Fibroblast of lung (primary cell): Measurements from ENCODE around the gene FBXO47. TPM values are rescaled to one million over a fixed set of nuclear protein-coding genes. Genes with fewer than 3 reads are reported as not detected.
A peak's percentile ranks its signal among the peaks of the same experiment; 100 is the strongest.
"Not testable (repeated sequence)": the region's sequence is repeated elsewhere in the genome, so short reads cannot be mapped to it uniquely, and the experiment has no call there.

Experiments used
- DNase-seq, 2 donors: peaks; one replicate each; pipeline versions ENCODE4 v3.0.0 to v3.0.0-alpha.2; 2010; ENCODE audit warnings: low read depth in 2 of 2
- H2AFZ ChIP-seq: 2 replicates; pipeline ENCODE4 v1.5.1; 2012; ENCODE audit warnings: low read length, control low read depth, inconsistent platforms
- H3K27ac ChIP-seq: 2 replicates; pipeline ENCODE4 v1.5.1; 2011; ENCODE audit warnings: low read length, control low read depth; ENCODE audit not compliant: insufficient read depth
- H3K27me3 ChIP-seq: 2 replicates; pipeline ENCODE4 v1.5.1; 2011; ENCODE audit warnings: mild to moderate bottlenecking, low read length; ENCODE audit not compliant: control insufficient read depth, insufficient read depth
- H3K36me3 ChIP-seq: 2 replicates; pipeline ENCODE4 v1.5.1; 2011; ENCODE audit warnings: low read length; ENCODE audit not compliant: control insufficient read depth, insufficient read depth
- H3K4me1 ChIP-seq: 2 replicates; pipeline ENCODE4 v1.5.1; 2011; ENCODE audit warnings: low read length; ENCODE audit not compliant: control insufficient read depth, insufficient read depth; ENCODE audit errors: extremely low read depth
- H3K4me2 ChIP-seq: 2 replicates; pipeline ENCODE4 v1.5.1; 2011; ENCODE audit warnings: low read length, control low read depth; ENCODE audit not compliant: insufficient read depth; ENCODE audit errors: extremely low read depth
- H3K4me3 ChIP-seq, 4 experiments: fragments of 200-600 bp in 1 of 4; sonication (generic) in 1 of 4; replicated peaks in 1 of 4; 2 replicates each; pipeline ENCODE4 v1.5.1; 2011 to 2016; ENCODE audit warnings: low read length in 4 of 4, low read depth in 3 of 4, mild to moderate bottlenecking in 3 of 4, control low read depth in 2 of 4, inconsistent platforms in 1 of 4, mixed read lengths in 1 of 4; ENCODE audit not compliant: insufficient read depth in 1 of 4; ENCODE audit errors: control extremely low read depth in 1 of 4
- H3K79me2 ChIP-seq: 2 replicates; pipeline ENCODE4 v1.5.1; 2012; ENCODE audit warnings: mild to moderate bottlenecking, low read length, inconsistent platforms; ENCODE audit not compliant: control insufficient read depth, insufficient read depth
- H3K9ac ChIP-seq: 2 replicates; pipeline ENCODE4 v1.5.1; 2011; ENCODE audit warnings: mild to moderate bottlenecking, low read length, control low read depth; ENCODE audit not compliant: insufficient read depth
- H3K9me3 ChIP-seq: 2 replicates; pipeline ENCODE4 v1.5.1; 2012; ENCODE audit warnings: low read depth, low read length; ENCODE audit not compliant: control insufficient read depth, insufficient read depth
- H4K20me1 ChIP-seq: 2 replicates; pipeline ENCODE4 v1.5.1; 2011; ENCODE audit warnings: low read length; ENCODE audit not compliant: control insufficient read depth, insufficient read depth; ENCODE audit errors: extremely low read depth
- EZH2 ChIP-seq: IDR thresholded peaks from 2 replicates; pipeline ENCODE4 v1.5.1; 2012; ENCODE audit warnings: low read length, control low read depth, mild to moderate bottlenecking; ENCODE audit errors: missing control alignments
- polyA plus RNA-seq, 2 donors: library from polyadenylated mRNA; depleted of rRNA in 1 of 2; stranded (reverse) in 1 of 2; unstranded in 1 of 2; fragments of >200 nt; gene quantifications; 2 replicates each; pipeline ENCODE4 v1.2.1, GENCODE V29; 2011 to 2012; ENCODE audit warnings: missing spikeins in 1 of 2
- total RNA-seq: library from RNA; depleted of rRNA; stranded (reverse); fragments of >200 nt; gene quantifications from 2 replicates; pipeline ENCODE4 v1.2.1, GENCODE V29; 2014
- TF ChIP-seq, protein P1 (sequence below), 2 donors: IDR thresholded peaks in 1 of 2; conservative IDR thresholded peaks in 1 of 2; 1 replicate in 1 of 2; 2 replicates in 1 of 2; pipeline ENCODE4 v1.5.1; 2011 to 2012; ENCODE audit warnings: low read length in 2 of 2, control low read depth in 1 of 2, inconsistent platforms in 1 of 2, low read depth in 1 of 2, mild to moderate bottlenecking in 1 of 2

The FBXO47 gene
- total and polyA plus RNA-seq, 2 donors (not counting 1 experiment from before 2014, with no cell fraction given): 0.05 to 0.17 TPM

DNA sequence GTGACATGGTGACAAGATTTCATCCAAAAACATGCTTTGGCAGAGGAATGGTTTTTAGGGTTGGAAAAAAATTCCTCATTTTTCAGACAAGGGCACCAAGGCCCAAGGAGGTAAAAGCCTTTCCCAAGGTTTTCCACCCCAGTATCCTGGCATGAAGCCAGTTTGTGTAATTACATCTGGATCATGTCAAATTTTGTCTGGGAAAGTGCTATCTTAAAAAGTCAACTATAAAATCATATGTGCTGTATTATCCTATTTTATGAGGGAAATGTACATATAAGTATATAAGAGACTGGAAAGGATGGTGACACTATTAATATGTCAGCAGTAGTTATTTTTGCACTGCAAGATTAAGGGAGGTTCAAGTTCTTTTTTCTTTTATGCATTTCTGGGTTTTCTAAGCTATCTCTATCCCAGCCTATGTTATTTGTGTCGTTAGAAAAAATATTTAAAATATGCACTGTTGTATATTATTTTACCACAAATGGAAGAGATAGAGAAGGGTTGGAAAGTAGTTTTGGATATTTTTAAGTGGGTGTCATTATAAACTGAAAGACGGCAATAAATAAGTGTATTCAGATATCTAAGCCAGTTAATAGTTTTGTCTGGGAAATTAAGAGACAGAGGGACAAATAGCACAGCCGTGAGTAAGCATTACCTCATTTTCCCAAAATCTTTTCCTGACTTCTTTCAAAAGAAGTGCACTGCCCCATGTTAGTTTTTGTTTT lies 13.5 kb upstream of the FBXO47 start:
- H3K9ac ChIP-seq: no peak overlapping the region
- H3K9me3 ChIP-seq: no peaks in the 10 kb centered on the region
- no peaks in the 10 kb centered on the region for H3K36me3 ChIP-seq
- peak; percentile 22 to 51 for DNase-seq
- peak overlapping the region; percentile 64 for H3K4me2 ChIP-seq
- peaks cover 11% of the 10 kb centered on the region for H3K4me1 ChIP-seq
- no peak overlapping the region for H3K4me3 ChIP-seq
- TF ChIP-seq, protein P1, sequence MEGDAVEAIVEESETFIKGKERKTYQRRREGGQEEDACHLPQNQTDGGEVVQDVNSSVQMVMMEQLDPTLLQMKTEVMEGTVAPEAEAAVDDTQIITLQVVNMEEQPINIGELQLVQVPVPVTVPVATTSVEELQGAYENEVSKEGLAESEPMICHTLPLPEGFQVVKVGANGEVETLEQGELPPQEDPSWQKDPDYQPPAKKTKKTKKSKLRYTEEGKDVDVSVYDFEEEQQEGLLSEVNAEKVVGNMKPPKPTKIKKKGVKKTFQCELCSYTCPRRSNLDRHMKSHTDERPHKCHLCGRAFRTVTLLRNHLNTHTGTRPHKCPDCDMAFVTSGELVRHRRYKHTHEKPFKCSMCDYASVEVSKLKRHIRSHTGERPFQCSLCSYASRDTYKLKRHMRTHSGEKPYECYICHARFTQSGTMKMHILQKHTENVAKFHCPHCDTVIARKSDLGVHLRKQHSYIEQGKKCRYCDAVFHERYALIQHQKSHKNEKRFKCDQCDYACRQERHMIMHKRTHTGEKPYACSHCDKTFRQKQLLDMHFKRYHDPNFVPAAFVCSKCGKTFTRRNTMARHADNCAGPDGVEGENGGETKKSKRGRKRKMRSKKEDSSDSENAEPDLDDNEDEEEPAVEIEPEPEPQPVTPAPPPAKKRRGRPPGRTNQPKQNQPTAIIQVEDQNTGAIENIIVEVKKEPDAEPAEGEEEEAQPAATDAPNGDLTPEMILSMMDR (conservative IDR thresholded peaks at IDR 0.05 in 1 of 2, IDR thresholded peaks at IDR 0.05 in 1 of 2; ENCODE audit: low read depth in 1 of 2, low read length in 2 of 2): no peak
- no peak overlapping the region for H3K27ac ChIP-seq
- no peak overlapping the region for H2AFZ ChIP-seq
- H3K27me3 ChIP-seq: no peaks in the 10 kb centered on the region
- no peaks in the 10 kb centered on the region for H3K79me2 ChIP-seq
- H4K20me1 ChIP-seq: no peaks in the 10 kb centered on the region

DNA sequence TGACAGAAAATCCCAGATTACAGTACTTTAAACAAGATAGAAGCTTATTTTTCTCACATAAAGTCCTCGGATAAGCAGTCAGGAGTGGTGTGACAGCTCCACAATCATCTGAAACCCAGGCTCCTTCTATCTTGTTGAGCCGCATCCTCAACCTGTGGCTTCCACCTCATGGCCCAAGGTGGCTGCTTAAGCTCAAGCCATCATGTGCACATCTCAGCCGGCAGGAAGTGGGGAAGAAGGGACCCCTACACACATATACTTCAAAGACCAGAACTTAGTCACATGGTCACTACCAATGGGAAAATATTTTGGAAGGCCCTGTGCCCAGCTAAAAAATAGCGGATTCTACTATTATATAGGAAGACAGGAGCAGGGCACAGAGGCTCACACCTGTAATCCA lies 11.0 kb upstream of the FBXO47 start:
- Histone ChIP-seq H3K4me3 (no peak overlapping the region), H3K4me2 (no peak overlapping the region), H3K4me1 (peaks cover 11% of the 10 kb centered on the region), H3K27me3 (no peaks in the 10 kb centered on the region), H3K9ac (no peak overlapping the region), H3K9me3 (no peaks in the 10 kb centered on the region), H3K36me3 (no peaks in the 10 kb centered on the region), H3K79me2 (no peaks in the 10 kb centered on the region), H4K20me1 (no peaks in the 10 kb centered on the region), H3K27ac (no peak overlapping the region), H2AFZ (no peak overlapping the region)
- DNase-seq: no peak
- TF ChIP-seq, protein P1 (conservative IDR thresholded peaks at IDR 0.05 in 1 of 2, IDR thresholded peaks at IDR 0.05 in 1 of 2; ENCODE audit: low read depth in 1 of 2, low read length in 2 of 2): no peak
- no peak for TF ChIP-seq EZH2

DNA sequence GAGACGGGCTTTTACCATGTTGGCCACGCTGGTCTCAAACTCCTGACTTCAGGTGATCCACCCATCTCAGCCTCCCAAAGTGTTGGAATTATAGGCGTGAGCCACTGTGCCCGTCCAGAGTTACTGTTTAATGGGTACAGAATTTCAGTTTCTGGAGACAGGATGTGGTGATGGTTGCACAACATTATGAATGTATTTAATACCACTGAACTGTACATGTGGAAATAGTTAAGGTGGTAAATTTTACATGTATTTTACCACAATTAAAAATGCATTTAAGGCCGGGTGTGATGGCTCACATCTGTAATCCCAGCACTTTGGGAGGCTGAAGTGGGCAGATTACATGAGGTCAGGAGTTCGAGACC lies 9.0 kb upstream of the FBXO47 start:
- H3K27ac ChIP-seq: not testable (repeated sequence)
- peak; percentile 27 to 36 for DNase-seq

More for the DNA sequence above, 9.0 kb upstream of the FBXO47 start:
- H4K20me1 ChIP-seq, H3K9ac ChIP-seq, H3K79me2 ChIP-seq, H3K9me3 ChIP-seq, H3K36me3 ChIP-seq, H3K4me3 ChIP-seq, H2AFZ ChIP-seq, H3K4me2 ChIP-seq, H3K4me1 ChIP-seq, H3K27me3 ChIP-seq: not testable (repeated sequence)
